NT2/D1 (cell line): ENCODE results near the gene GARNL3.

ENCODE experiments used
- YY1 ChIP-seq: IDR thresholded peaks from 2 replicates; pipeline ENCODE4 v1.6.1; 2011; ENCODE audit not compliant: insufficient read length, insufficient read depth
- ZNF274 ChIP-seq: IDR thresholded peaks from 2 replicates; pipeline ENCODE4 v1.6.1; 2011; ENCODE audit warnings: mild to moderate bottlenecking, low read depth, low read length

DNA sequence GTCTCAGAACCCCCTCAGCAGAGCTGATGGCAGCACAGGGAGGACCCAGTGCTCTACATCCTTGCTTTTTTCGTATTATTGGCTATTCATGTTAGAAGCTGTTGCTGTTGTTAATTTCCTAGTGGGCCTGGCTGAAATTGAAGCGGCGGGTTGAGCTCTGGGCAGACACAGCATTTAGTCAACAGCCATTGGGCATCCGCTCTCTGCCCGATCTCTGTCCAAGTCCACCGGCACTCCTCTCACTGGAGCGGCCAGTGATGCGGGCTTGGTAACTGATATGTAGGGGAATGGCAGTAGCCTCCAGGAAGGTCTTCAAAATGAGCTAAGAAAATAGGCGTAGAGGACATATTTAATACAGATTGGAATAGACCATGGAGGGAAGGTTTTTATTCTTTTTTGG lies 1.3 kb upstream of the GARNL3 start:
- no peak for TF ChIP-seq ZNF274
- TF ChIP-seq YY1, result no peak
